ENCODE results near the gene IP6K1.
"Not testable (repeated sequence)": the region's sequence is repeated elsewhere in the genome, so short reads cannot be mapped to it uniquely, and the experiment has no call there.

Gene IP6K1

GRCh38 chr3:49793486-49794085, 7.2 kb upstream of the IP6K1 start:
- no peak for DNase-seq

- DNase-seq: no peak
Observed at GRCh38 chr3:49792371-49793150, 6.2 kb upstream of the IP6K1 start.

GRCh38 chr3:49791571-49791970, 5.2 kb upstream of the IP6K1 start:
- DNase-seq: no peak

GRCh38 chr3:49790626-49791411, 4.5 kb upstream of the IP6K1 start:
- no peak for DNase-seq

- DNase-seq: no peak
Observed at GRCh38 chr3:49788056-49788455, 1.7 kb upstream of the IP6K1 start.

- no peak for DNase-seq
Observed at GRCh38 chr3:49787536-49787935, 1.2 kb upstream of the IP6K1 start.

- DNase-seq: no peak
Observed at GRCh38 chr3:49787182-49787464, 781 bp upstream of the IP6K1 start.

- DNase-seq: peak; percentile 72
Observed at GRCh38 chr3:49785565-49786356, 581 bp downstream of the IP6K1 start.

GRCh38 chr3:49782277-49782676, 4.1 kb downstream of the IP6K1 start:
- DNase-seq: not testable (repeated sequence)

- DNase-seq: no peak
Observed at GRCh38 chr3:49781415-49782199, 4.7 kb downstream of the IP6K1 start.

GRCh38 chr3:49780975-49781365, 5.4 kb downstream of the IP6K1 start:
- DNase-seq: not testable (repeated sequence)

- no peak for DNase-seq
Observed at GRCh38 chr3:49780080-49780974, 6.0 kb downstream of the IP6K1 start.

GRCh38 chr3:49779358-49780079, 6.8 kb downstream of the IP6K1 start:
- DNase-seq: no peak

- DNase-seq: not testable (repeated sequence)
Observed at GRCh38 chr3:49776101-49776500, 10.2 kb downstream of the IP6K1 start.

- DNase-seq: no peak
Observed at GRCh38 chr3:49775538-49775937, 10.8 kb downstream of the IP6K1 start.

GRCh38 chr3:49772703-49773102, 13.6 kb downstream of the IP6K1 start:
- no peak for DNase-seq

- no peak for DNase-seq
Observed at GRCh38 chr3:49771340-49771938, 14.9 kb downstream of the IP6K1 start.

GRCh38 chr3:49769926-49770325, 16.4 kb downstream of the IP6K1 start:
- no peak for DNase-seq

GRCh38 chr3:49769286-49769915, 16.9 kb downstream of the IP6K1 start:
- DNase-seq: no peak

- DNase-seq: no peak
Observed at GRCh38 chr3:49763981-49764380, 22.4 kb downstream of the IP6K1 start.
